Keratinocyte (primary cell): Measurements from ENCODE around the gene TAPBP. TPM values are rescaled to one million over a fixed set of nuclear protein-coding genes. Genes with fewer than 3 reads are reported as not detected.

Experiments used
- DNase-seq: peaks from one replicate; pipeline ENCODE4 v3.0.0-alpha.2; 2011; ENCODE audit warnings: low read depth, missing footprints, low spot score
- FAIRE-seq: peaks from 2 replicates; lab custom pipeline; 2011; peaks lifted over from hg19 to GRCh38; lab: Jason Lieb, UNC
- H2AFZ ChIP-seq: 2 replicates; pipeline ENCODE4 v1.6.0; 2012; ENCODE audit warnings: low read length, control low read depth, inconsistent platforms; ENCODE audit not compliant: control insufficient read depth
- H3K27ac ChIP-seq: 2 replicates; pipeline ENCODE4 v1.5.1; 2011; ENCODE audit warnings: low read length; ENCODE audit not compliant: control insufficient read depth, insufficient read depth
- H3K27me3 ChIP-seq: 3 replicates; pipeline ENCODE4 v1.6.0; 2011; ENCODE audit warnings: low read length; ENCODE audit not compliant: control insufficient read depth, insufficient read depth; ENCODE audit errors: extremely low read depth
- H3K36me3 ChIP-seq, 2 experiments: 2 replicates in 1 of 2; 3 replicates in 1 of 2; pipeline ENCODE4 v1.5.1; 2011; ENCODE audit warnings: low read length in 2 of 2, mild to moderate bottlenecking in 1 of 2; ENCODE audit not compliant: control insufficient read depth in 2 of 2, insufficient read depth in 2 of 2; ENCODE audit errors: extremely low read depth in 1 of 2
- H3K4me1 ChIP-seq: 3 replicates; pipeline ENCODE4 v1.5.1; 2011; ENCODE audit warnings: low read length; ENCODE audit not compliant: control insufficient read depth, insufficient read depth; ENCODE audit errors: extremely low read depth
- H3K4me2 ChIP-seq: 3 replicates; pipeline ENCODE4 v1.6.0; 2011; ENCODE audit warnings: low read depth, low read length; ENCODE audit not compliant: control insufficient read depth, insufficient read depth; ENCODE audit errors: extremely low read depth
- H3K4me3 ChIP-seq, 3 experiments: fragments of 200-600 bp in 1 of 3; sonication (generic) in 1 of 3; 2 replicates in 2 of 3; 3 replicates in 1 of 3; pipeline ENCODE4 v1.5.1; 2011 to 2016; ENCODE audit warnings: low read length in 3 of 3, mild to moderate bottlenecking in 3 of 3, control low read depth in 2 of 3, inconsistent platforms in 1 of 3, low read depth in 1 of 3, mixed read lengths in 1 of 3, mixed run types in 1 of 3, moderate library complexity in 1 of 3; ENCODE audit not compliant: control insufficient read depth in 2 of 3, insufficient read depth in 2 of 3; ENCODE audit errors: extremely low read depth in 1 of 3
- H3K79me2 ChIP-seq: 2 replicates; pipeline ENCODE4 v1.6.0; 2012; ENCODE audit warnings: low read length; ENCODE audit not compliant: control insufficient read depth, insufficient read depth
- H3K9ac ChIP-seq: 3 replicates; pipeline ENCODE4 v1.6.0; 2011; ENCODE audit warnings: low read length; ENCODE audit not compliant: control insufficient read depth, insufficient read depth; ENCODE audit errors: extremely low read depth
- H3K9me1 ChIP-seq: 3 replicates; pipeline ENCODE4 v1.6.0; 2011; ENCODE audit warnings: low read length; ENCODE audit not compliant: control insufficient read depth, insufficient read depth; ENCODE audit errors: extremely low read depth
- H3K9me3 ChIP-seq: 2 replicates; pipeline ENCODE4 v1.5.1; 2012; ENCODE audit warnings: low read depth, low read length; ENCODE audit not compliant: control insufficient read depth
- H4K20me1 ChIP-seq: 3 replicates; pipeline ENCODE4 v1.6.0; 2011; ENCODE audit warnings: low read length; ENCODE audit not compliant: control insufficient read depth, insufficient read depth; ENCODE audit errors: extremely low read depth
- EZH2 ChIP-seq: IDR thresholded peaks from one replicate; pipeline ENCODE4 v1.6.1; 2012; ENCODE audit warnings: inconsistent platforms, mild to moderate bottlenecking, low read length, moderate library complexity
- dilution Hi-C: fragments of 300-500 bp; cut with MboI; formaldehyde crosslinking; loops from one replicate; pipeline ENCODE4 v1.7.0; 2020; ENCODE audit warnings: low sequenced_read_pairs; ENCODE audit not compliant: extremely low pct_ligation_motif_present
- polyA plus RNA-seq, 5 experiments: library from polyadenylated mRNA; depleted of rRNA in 3 of 5; stranded (reverse) in 3 of 5; stranded (forward) in 1 of 5; unstranded in 1 of 5; fragments of >200 nt; gene quantifications; 1 replicate in 1 of 5; 2 replicates in 3 of 5; 3 replicates in 1 of 5; pipeline versions ENCODE4 v1.2.1 to v1.2.3, GENCODE V29; 2011 to 2012; ENCODE audit warnings: missing spikeins in 2 of 5, low read depth in 1 of 5, low replicate concordance in 1 of 5
- TF ChIP-seq, protein P1 (sequence below), 3 experiments: IDR thresholded peaks in 1 of 3; conservative IDR thresholded peaks in 1 of 3; optimal IDR thresholded peaks in 1 of 3; 2 replicates in 2 of 3; 3 replicates in 1 of 3; pipeline versions ENCODE3 to v1.5.1; 2011; ENCODE audit warnings: low read length in 3 of 3, mild to moderate bottlenecking in 3 of 3, moderate library complexity in 2 of 3, control low read depth in 1 of 3, inconsistent platforms in 1 of 3; ENCODE audit not compliant: insufficient read depth in 2 of 3; ENCODE audit errors: extremely low read depth in 1 of 3

Gene TAPBP
- polyA plus RNA-seq, 1 donor (not counting 4 experiments of a cell fraction or from before 2014, with no cell fraction given), result 22.2 TPM

DNA sequence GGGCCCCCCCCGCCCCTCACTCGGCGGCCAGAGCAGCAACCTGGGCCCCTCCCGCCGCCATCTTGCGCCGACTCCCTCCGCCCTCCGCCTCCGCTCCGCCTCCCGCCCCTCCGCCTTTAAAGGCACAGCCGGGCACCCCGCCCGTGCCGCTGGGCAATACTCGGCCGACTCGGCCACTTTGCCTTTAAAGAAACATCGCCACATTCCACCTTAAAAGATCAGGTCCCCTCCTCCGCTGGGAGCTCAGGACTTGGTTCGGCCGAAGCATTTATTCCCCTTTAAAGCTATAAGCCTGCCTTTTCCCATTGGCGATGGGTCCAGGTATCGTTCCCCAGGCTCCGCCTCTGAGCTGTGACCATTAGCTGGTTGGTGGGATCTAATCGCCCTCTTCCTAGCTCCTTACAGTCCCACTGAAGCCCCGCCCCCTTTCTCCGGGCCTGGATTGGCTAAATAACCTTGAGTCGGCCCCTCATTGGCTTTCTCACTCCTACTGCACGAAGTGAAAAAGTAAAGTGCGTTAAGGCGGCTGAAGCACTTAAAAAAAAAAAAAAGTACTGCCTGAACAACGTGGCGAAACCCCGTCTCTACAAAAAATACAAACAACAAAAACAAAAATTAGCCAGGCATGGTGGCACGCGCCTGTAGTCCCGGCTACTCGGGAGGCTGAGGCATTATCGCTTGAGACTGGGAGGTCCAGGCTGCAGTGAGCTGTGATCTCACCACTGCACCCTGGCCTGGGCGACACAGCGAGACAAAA, 4.0 kb upstream of the TAPBP start, which contains the start of gene ZBTB22:
TSS of gene ZBTB22 (minus strand) at position 76 of the 757 bp plus-strand sequence. CDS start 828 bp downstream, outside the sequence.
- peaks cover 42% of the 10 kb centered on the region for H3K4me1 ChIP-seq
- no peaks in the 10 kb centered on the region for H3K9me1 ChIP-seq
- DNase-seq (peak; percentile 88), FAIRE-seq (peak; percentile 52)
- no peaks in the 10 kb centered on the region for H3K9me3 ChIP-seq
- H3K4me3 ChIP-seq, result peak within 1 kb of the TSS; percentile 48 to 72 (median 72)
- peak within 1 kb of the TSS; percentile 70 for H2AFZ ChIP-seq
- peaks cover 52% of the 10 kb centered on the region for H3K79me2 ChIP-seq
- no peaks in the 10 kb centered on the region for H4K20me1 ChIP-seq
- dilution Hi-C loops, result no loop called here
- no peaks in the 10 kb centered on the region for H3K27me3 ChIP-seq
- peak within 1 kb of the TSS; percentile 77 for H3K9ac ChIP-seq
- peak within 1 kb of the TSS; percentile 70 for H3K27ac ChIP-seq
- H3K4me2 ChIP-seq, result peak within 1 kb of the TSS; percentile 73
- TF ChIP-seq, protein P1, sequence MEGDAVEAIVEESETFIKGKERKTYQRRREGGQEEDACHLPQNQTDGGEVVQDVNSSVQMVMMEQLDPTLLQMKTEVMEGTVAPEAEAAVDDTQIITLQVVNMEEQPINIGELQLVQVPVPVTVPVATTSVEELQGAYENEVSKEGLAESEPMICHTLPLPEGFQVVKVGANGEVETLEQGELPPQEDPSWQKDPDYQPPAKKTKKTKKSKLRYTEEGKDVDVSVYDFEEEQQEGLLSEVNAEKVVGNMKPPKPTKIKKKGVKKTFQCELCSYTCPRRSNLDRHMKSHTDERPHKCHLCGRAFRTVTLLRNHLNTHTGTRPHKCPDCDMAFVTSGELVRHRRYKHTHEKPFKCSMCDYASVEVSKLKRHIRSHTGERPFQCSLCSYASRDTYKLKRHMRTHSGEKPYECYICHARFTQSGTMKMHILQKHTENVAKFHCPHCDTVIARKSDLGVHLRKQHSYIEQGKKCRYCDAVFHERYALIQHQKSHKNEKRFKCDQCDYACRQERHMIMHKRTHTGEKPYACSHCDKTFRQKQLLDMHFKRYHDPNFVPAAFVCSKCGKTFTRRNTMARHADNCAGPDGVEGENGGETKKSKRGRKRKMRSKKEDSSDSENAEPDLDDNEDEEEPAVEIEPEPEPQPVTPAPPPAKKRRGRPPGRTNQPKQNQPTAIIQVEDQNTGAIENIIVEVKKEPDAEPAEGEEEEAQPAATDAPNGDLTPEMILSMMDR (optimal IDR thresholded peaks at IDR 0.05 in 1 of 3, IDR thresholded peaks at IDR 0.05 in 1 of 3, conservative IDR thresholded peaks at IDR 0.05 in 1 of 3; ENCODE audit: extremely low read depth in 1 of 3, insufficient read depth in 2 of 3, low read length in 3 of 3), result no peak
- no peak for TF ChIP-seq EZH2
- H3K36me3 ChIP-seq, result peaks cover 22 to 30% of the 10 kb centered on the region in 2 experiments

DNA sequence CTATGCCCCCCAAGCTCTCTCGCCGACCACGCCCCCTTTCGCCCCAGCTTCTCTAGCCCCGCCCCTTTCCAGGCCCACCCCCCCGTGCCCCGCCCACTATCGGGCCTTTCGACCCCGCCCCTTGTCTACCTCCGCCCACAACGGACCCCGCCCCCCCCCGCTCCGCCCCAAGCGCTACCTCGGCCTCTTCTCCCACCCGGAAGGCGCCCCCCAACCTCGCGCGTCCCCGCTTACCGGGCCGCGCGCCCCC, 3.5 kb upstream of the TAPBP start:
- peak overlapping the region; percentile 45 to 54 (median 48) for H3K4me3 ChIP-seq
- no peaks in the 10 kb centered on the region for H3K27me3 ChIP-seq
- peaks cover 42% of the 10 kb centered on the region for H3K4me1 ChIP-seq
- H3K9me1 ChIP-seq, result no peaks in the 10 kb centered on the region
- TF ChIP-seq, protein P1 (optimal IDR thresholded peaks at IDR 0.05 in 1 of 3, IDR thresholded peaks at IDR 0.05 in 1 of 3, conservative IDR thresholded peaks at IDR 0.05 in 1 of 3; ENCODE audit: extremely low read depth in 1 of 3, insufficient read depth in 2 of 3, low read length in 3 of 3), result no peak
- TF ChIP-seq EZH2, result no peak
- dilution Hi-C loops, result no loop called here
- H3K27ac ChIP-seq, result no peak overlapping the region
- no peaks in the 10 kb centered on the region for H3K9me3 ChIP-seq
- no peak overlapping the region for H2AFZ ChIP-seq
- H3K36me3 ChIP-seq, result peaks cover 22 to 30% of the 10 kb centered on the region in 2 experiments
- H3K4me2 ChIP-seq, result peak overlapping the region; percentile 65
- DNase-seq, result no peak
- peaks cover 50% of the 10 kb centered on the region for H3K79me2 ChIP-seq
- no peak overlapping the region for H3K9ac ChIP-seq
- H4K20me1 ChIP-seq, result no peaks in the 10 kb centered on the region
- no peak for FAIRE-seq
